NCI-H2196 (cell line): Measurements from ENCODE around the gene PLD1.

ENCODE experiments used
- DNase-seq: peaks from one replicate; lab custom pipeline; 2025; ENCODE audit not compliant: unreplicated experiment; lab: John Stamatoyannopoulos, UW

The PLD1 gene

GRCh38 chr3:171772427-171773056, 37.7 kb downstream of the PLD1 start:
- peak; percentile 88 for DNase-seq

GRCh38 chr3:171770689-171771620, 39.3 kb downstream of the PLD1 start:
- DNase-seq = peak; percentile 72

GRCh38 chr3:171769461-171769860, 40.8 kb downstream of the PLD1 start:
- no peak for DNase-seq

- DNase-seq = no peak
Measured at GRCh38 chr3:171768986-171769385, 41.3 kb downstream of the PLD1 start.

GRCh38 chr3:171768281-171768900, 41.9 kb downstream of the PLD1 start:
- DNase-seq = no peak

GRCh38 chr3:171765511-171765887, 44.8 kb downstream of the PLD1 start:
- no peak for DNase-seq

GRCh38 chr3:171763392-171763791, 46.9 kb downstream of the PLD1 start:
- DNase-seq = no peak

GRCh38 chr3:171760477-171760876, 49.8 kb downstream of the PLD1 start:
- no peak for DNase-seq

GRCh38 chr3:171758109-171758508, 52.2 kb downstream of the PLD1 start:
- no peak for DNase-seq

- DNase-seq = no peak
Measured at GRCh38 chr3:171757361-171758034, 52.8 kb downstream of the PLD1 start.

GRCh38 chr3:171755656-171756055, 54.6 kb downstream of the PLD1 start:
- DNase-seq = no peak

- no peak for DNase-seq
Measured at GRCh38 chr3:171755015-171755589, 55.2 kb downstream of the PLD1 start.

GRCh38 chr3:171753665-171754408, 56.4 kb downstream of the PLD1 start:
- DNase-seq = no peak

- DNase-seq = peak; percentile 54
Measured at GRCh38 chr3:171753025-171753472, 57.2 kb downstream of the PLD1 start.

- no peak for DNase-seq
Measured at GRCh38 chr3:171752329-171752728, 58.0 kb downstream of the PLD1 start.

- DNase-seq = no peak
Measured at GRCh38 chr3:171749124-171749523, 61.2 kb downstream of the PLD1 start.

GRCh38 chr3:171748064-171748924, 62.0 kb downstream of the PLD1 start:
- no peak for DNase-seq

GRCh38 chr3:171747223-171747920, 62.9 kb downstream of the PLD1 start:
- no peak for DNase-seq
